ENCODE results near the gene PTPN11. TPM values are rescaled to one million over a fixed set of nuclear protein-coding genes. Genes with fewer than 3 reads are reported as not detected.

Gene PTPN11
- total and polyA plus RNA-seq, 2 of the 13 experiments (the other 11 are each of a cell fraction or from before 2014, with no cell fraction given), result 30.0 to 63.5 TPM

DNA sequence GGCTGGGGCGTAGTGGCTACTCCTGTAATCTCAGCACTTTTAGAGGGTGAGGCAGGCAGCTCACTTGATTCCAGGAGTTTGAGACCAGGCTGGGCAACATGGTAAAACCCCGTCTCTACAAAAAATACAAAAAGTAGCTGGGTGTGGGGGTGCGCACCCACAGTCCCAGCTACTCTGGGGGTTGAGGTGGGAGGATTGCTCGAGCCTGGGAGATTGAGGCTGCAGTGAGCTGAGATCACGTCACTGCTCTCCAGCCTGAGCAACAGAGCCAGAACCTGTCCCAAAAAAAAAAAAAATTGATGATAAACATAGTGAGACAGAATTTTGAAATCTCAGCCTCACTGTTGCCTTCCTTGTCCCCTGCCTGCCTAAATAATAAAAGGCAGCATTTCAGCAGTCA, 40.0 kb downstream of the PTPN11 start:
- Histone ChIP-seq H3K79me2 (ENCODE audit: insufficient read depth, low read length) (no peaks in the 10 kb centered on the region), H3K27me3 (ENCODE audit: control insufficient read depth in 1 of 2, insufficient read depth in 2 of 2, low read length in 2 of 2) (no peaks in the 10 kb centered on the region), H3K4me2 (ENCODE audit: low read depth, low read length) (no peak overlapping the region), H3K4me3 (replicated peaks in 1 of 3; ENCODE audit: insufficient read depth in 1 of 3, low read depth in 2 of 3, low read length in 3 of 3) (no peak overlapping the region), H3K9ac (ENCODE audit: insufficient read depth, low read depth, low read length) (no peak overlapping the region), H4K20me1 (ENCODE audit: insufficient read depth, low read length) (no peaks in the 10 kb centered on the region; the same call in 1 of the 2 replicates), H3K27ac (ENCODE audit: extremely low read length, insufficient read depth, low read length) (no peak overlapping the region), H3K9me3 (ENCODE audit: low read length) (no peaks in the 10 kb centered on the region), H2AFZ (ENCODE audit: low read length) (no peak overlapping the region), H3K4me1 (ENCODE audit: insufficient read depth, low read length) (no peaks in the 10 kb centered on the region), H3K36me3 (replicated peaks in 1 of 2; ENCODE audit: control insufficient read depth in 1 of 2, insufficient read depth in 2 of 2, low read length in 2 of 2) (peaks cover 13 to 48% of the 10 kb centered on the region in 2 experiments)
- ATAC-seq (no peak), DNase-seq (ENCODE audit: low spot score) (no peak), FAIRE-seq (no peak)
- no peak for TF ChIP-seq YEATS2 (CRISPR knock-in tag; IDR thresholded peaks at IDR 0.05; ENCODE audit: borderline replicate concordance)
- TF ChIP-seq FOXA3 (CRISPR knock-in tag; IDR thresholded peaks at IDR 0.05), result no peak
- no peak for TF ChIP-seq ZSCAN29 (CRISPR knock-in tag; conservative IDR thresholded peaks at IDR 0.05)
- no peak for TF ChIP-seq DNMT1 (CRISPR knock-in tag; IDR thresholded peaks at IDR 0.05)
- no peak for TF ChIP-seq ZFP91 (CRISPR knock-in tag; IDR thresholded peaks at IDR 0.05; ENCODE audit: borderline replicate concordance)
- no peak for TF ChIP-seq ZNF773 (CRISPR knock-in tag; IDR thresholded peaks at IDR 0.05; ENCODE audit: borderline replicate concordance)
- TF ChIP-seq XRCC5 (optimal IDR thresholded peaks at IDR 0.05; ENCODE audit: low read length), result no peak
- TF ChIP-seq ZNF564 (CRISPR knock-in tag; IDR thresholded peaks at IDR 0.05), result no peak
- TF ChIP-seq ZNF343 (CRISPR knock-in tag; IDR thresholded peaks at IDR 0.05), result no peak
- TF ChIP-seq, protein P1, sequence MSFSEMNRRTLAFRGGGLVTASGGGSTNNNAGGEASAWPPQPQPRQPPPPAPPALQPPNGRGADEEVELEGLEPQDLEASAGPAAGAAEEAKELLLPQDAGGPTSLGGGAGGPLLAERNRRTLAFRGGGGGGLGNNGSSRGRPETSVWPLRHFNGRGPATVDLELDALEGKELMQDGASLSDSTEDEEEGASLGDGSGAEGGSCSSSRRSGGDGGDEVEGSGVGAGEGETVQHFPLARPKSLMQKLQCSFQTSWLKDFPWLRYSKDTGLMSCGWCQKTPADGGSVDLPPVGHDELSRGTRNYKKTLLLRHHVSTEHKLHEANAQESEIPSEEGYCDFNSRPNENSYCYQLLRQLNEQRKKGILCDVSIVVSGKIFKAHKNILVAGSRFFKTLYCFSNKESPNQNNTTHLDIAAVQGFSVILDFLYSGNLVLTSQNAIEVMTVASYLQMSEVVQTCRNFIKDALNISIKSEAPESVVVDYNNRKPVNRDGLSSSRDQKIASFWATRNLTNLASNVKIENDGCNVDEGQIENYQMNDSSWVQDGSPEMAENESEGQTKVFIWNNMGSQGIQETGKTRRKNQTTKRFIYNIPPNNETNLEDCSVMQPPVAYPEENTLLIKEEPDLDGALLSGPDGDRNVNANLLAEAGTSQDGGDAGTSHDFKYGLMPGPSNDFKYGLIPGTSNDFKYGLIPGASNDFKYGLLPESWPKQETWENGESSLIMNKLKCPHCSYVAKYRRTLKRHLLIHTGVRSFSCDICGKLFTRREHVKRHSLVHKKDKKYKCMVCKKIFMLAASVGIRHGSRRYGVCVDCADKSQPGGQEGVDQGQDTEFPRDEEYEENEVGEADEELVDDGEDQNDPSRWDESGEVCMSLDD (CRISPR knock-in tag; IDR thresholded peaks at IDR 0.05; ENCODE audit: borderline replicate concordance), result no peak
- no peak for TF ChIP-seq CHCHD3 (CRISPR knock-in tag; IDR thresholded peaks at IDR 0.05)
- no peak for TF ChIP-seq ZNF615 (CRISPR knock-in tag; IDR thresholded peaks at IDR 0.05; ENCODE audit: borderline replicate concordance)
- TF ChIP-seq CREB3 (CRISPR knock-in tag; IDR thresholded peaks at IDR 0.05), result no peak
- intact Hi-C loops (cut with micrococcal nuclease; ENCODE audit: unreplicated experiment), result no loop called here
- ChIA-PET CTCF (ENCODE audit: low intra/inter-chr PET ratio, low total read pairs) (no interaction called here), POLR2A (no interaction called here)
- 97% methylated on average over 5 of the region's 5 CpGs for whole genome bisulfite sequencing (ENCODE audit: low lambda C conversion rate)
- BruUV-seq (replicated peaks), result no TSS peak
- in situ Hi-C loops (cut with HindIII; ENCODE audit: extremely low pct_ligation_motif_present, low pct_unique_long_range_greater_than_20kb), result no loop called here
